Small intestine (tissue), 7 donors: ENCODE data around the gene CDH13. TPM values are rescaled to one million over a fixed set of nuclear protein-coding genes. Genes with fewer than 3 reads are reported as not detected.

Experiments
- DNase-seq, 2 donors: peaks; one replicate each; pipeline versions ENCODE4 v3.0.0 to v3.0.0-alpha.2; 2013
- FAIRE-seq: peaks from 2 replicates; lab custom pipeline; 2012; peaks lifted over from hg19 to GRCh38; lab: Jason Lieb, UNC
- H3K27ac ChIP-seq, 3 donors: one replicate each; pipeline ENCODE4 v1.5.1; 2013; ENCODE audit warnings: low read length in 2 of 3, mild to moderate bottlenecking in 2 of 3, control low read depth in 1 of 3, inconsistent platforms in 1 of 3, low read depth in 1 of 3, moderate library complexity in 1 of 3
- H3K27me3 ChIP-seq, 3 donors: one replicate each; pipeline ENCODE4 v1.6.1; 2013; ENCODE audit warnings: low read length in 3 of 3, inconsistent platforms in 1 of 3; ENCODE audit not compliant: control insufficient read depth in 3 of 3, insufficient read depth in 3 of 3
- H3K36me3 ChIP-seq, 3 donors: one replicate each; pipeline ENCODE4 v1.6.1; 2013; ENCODE audit warnings: low read length in 3 of 3, inconsistent platforms in 1 of 3, low read depth in 1 of 3, mild to moderate bottlenecking in 1 of 3, moderate library complexity in 1 of 3; ENCODE audit not compliant: control insufficient read depth in 3 of 3, insufficient read depth in 2 of 3
- H3K4me1 ChIP-seq, 3 donors: one replicate each; pipeline ENCODE4 v1.6.1; 2013; ENCODE audit warnings: low read length in 2 of 3, inconsistent platforms in 1 of 3, low read depth in 1 of 3, mild to moderate bottlenecking in 1 of 3, moderate library complexity in 1 of 3; ENCODE audit not compliant: control insufficient read depth in 3 of 3, insufficient read depth in 2 of 3
- H3K4me3 ChIP-seq, 3 donors: one replicate each; pipeline ENCODE4 v1.5.1; 2013; ENCODE audit warnings: low read length in 3 of 3, control low read depth in 1 of 3, inconsistent platforms in 1 of 3, low read depth in 1 of 3, mild to moderate bottlenecking in 1 of 3, moderate library complexity in 1 of 3
- H3K9me3 ChIP-seq, 2 donors: one replicate each; pipeline ENCODE4 v1.6.1; 2013; ENCODE audit warnings: low read depth in 1 of 2, low read length in 1 of 2; ENCODE audit not compliant: control insufficient read depth in 2 of 2, insufficient read depth in 1 of 2
- WGBS, 3 donors: extraction: QIAGEN DNeasy Blood & Tissue Kit; methylation state at CpG; one replicate each; pipeline ENCODE4 v1.1.7; 2013; 5-methylcytosine and 5-hydroxymethylcytosine counted together
- polyA plus RNA-seq, 4 donors: library from polyadenylated mRNA; stranded (reverse) in 3 of 4; unstranded in 1 of 4; fragments of 200-250 nt in 3 of 4; fragments of 120-200 nt in 1 of 4; gene quantifications; one replicate each; pipeline versions ENCODE4 v1.2.1 to v1.2.3, GENCODE V29; 2013
- donor health status: healthy with polysubstance abuse.
- donor health status: control.
- donor health status: control.
- donor health status: Bipolar disorder and iron deficiency.
- donor health status: healthy.

CDH13 gene
- polyA plus RNA-seq, 4 donors, result 0.27 to 15.0 (median 2.9) TPM; not detected in 1

- FAIRE-seq (no peak), DNase-seq (no peak)
- 70 to 74% (median 71%) methylated on average over 14 of the region's 14 CpGs for WGBS, 3 donors
These were observed 719.3 kb downstream of the CDH13 start for GRCh38 chr16:83345846-83346640.

GRCh38 chr16:83348991-83349390 is 722.2 kb downstream of the CDH13 start:
- no peak for FAIRE-seq
- 76 to 85% (median 80%) methylated on average over 5 of the region's 5 CpGs for WGBS, 3 donors

More at GRCh38 chr16:83345846-83346640, 719.3 kb downstream of the CDH13 start:
- H3K4me3 ChIP-seq, result no peak overlapping the region
- no peaks in the 10 kb centered on the region for H3K4me1 ChIP-seq
- H3K27me3 ChIP-seq, result no peaks in the 10 kb centered on the region
- no peaks in the 10 kb centered on the region for H3K9me3 ChIP-seq
- no peaks in the 10 kb centered on the region for H3K36me3 ChIP-seq
- no peak overlapping the region for H3K27ac ChIP-seq

GRCh38 chr16:83350481-83350880 is 723.7 kb downstream of the CDH13 start:
- 76 to 85% (median 81%) methylated on average over 5 of the region's 5 CpGs for WGBS, 3 donors
- Histone ChIP-seq H3K4me1 (no peaks in the 10 kb centered on the region), H3K36me3 (no peaks in the 10 kb centered on the region), H3K27me3 (no peaks in the 10 kb centered on the region), H3K9me3 (no peaks in the 10 kb centered on the region), H3K27ac (no peak overlapping the region), H3K4me3 (no peak overlapping the region)
- no peak for FAIRE-seq
- DNase-seq, result no peak

More at GRCh38 chr16:83348991-83349390, 722.2 kb downstream of the CDH13 start:
- Histone ChIP-seq H3K4me3 (no peak overlapping the region), H3K4me1 (no peaks in the 10 kb centered on the region), H3K9me3 (no peaks in the 10 kb centered on the region), H3K27ac (no peak overlapping the region), H3K27me3 (no peaks in the 10 kb centered on the region), H3K36me3 (no peaks in the 10 kb centered on the region)
- no peak for DNase-seq

- FAIRE-seq, result no peak
- Histone ChIP-seq H3K4me3 (no peak overlapping the region), H3K4me1 (no peaks in the 10 kb centered on the region), H3K36me3 (no peaks in the 10 kb centered on the region), H3K27ac (no peak overlapping the region), H3K9me3 (no peaks in the 10 kb centered on the region), H3K27me3 (no peaks in the 10 kb centered on the region)
- no peak for DNase-seq
- WGBS, 3 donors, result 35 to 57% (median 36%) methylated on average over 2 of the region's 2 CpGs
These were observed 725.1 kb downstream of the CDH13 start for GRCh38 chr16:83351846-83352245.

GRCh38 chr16:83353241-83353640 is 726.5 kb downstream of the CDH13 start:
- H3K36me3 ChIP-seq, result no peaks in the 10 kb centered on the region
- no peaks in the 10 kb centered on the region for H3K4me1 ChIP-seq
- no peaks in the 10 kb centered on the region for H3K9me3 ChIP-seq
- H3K27me3 ChIP-seq, result no peaks in the 10 kb centered on the region
- DNase-seq (no peak), FAIRE-seq (no peak)
- no peak overlapping the region for H3K27ac ChIP-seq
- 74 to 88% (median 75%) methylated on average over 3 of the region's 3 CpGs for whole genome bisulfite sequencing, 3 donors
- no peak overlapping the region for H3K4me3 ChIP-seq

GRCh38 chr16:83354015-83354414 is 727.2 kb downstream of the CDH13 start:
- Histone ChIP-seq H3K9me3 (no peaks in the 10 kb centered on the region), H3K4me3 (no peak overlapping the region), H3K27ac (no peak overlapping the region), H3K36me3 (no peaks in the 10 kb centered on the region), H3K27me3 (no peaks in the 10 kb centered on the region), H3K4me1 (no peaks in the 10 kb centered on the region)
- FAIRE-seq, result no peak
- WGBS, 3 donors, result 79 to 85% (median 81%) methylated on average over 7 of the region's 7 CpGs
- no peak for DNase-seq

GRCh38 chr16:83355570-83356218 is 728.9 kb downstream of the CDH13 start:
- H3K4me3 ChIP-seq, result no peak overlapping the region
- 61 to 63% (median 63%) methylated on average over 8 of the region's 8 CpGs for WGBS, 3 donors
- H3K9me3 ChIP-seq, result no peaks in the 10 kb centered on the region
- no peaks in the 10 kb centered on the region for H3K36me3 ChIP-seq
- no peaks in the 10 kb centered on the region for H3K27me3 ChIP-seq
- no peaks in the 10 kb centered on the region for H3K4me1 ChIP-seq
- FAIRE-seq (no peak), DNase-seq (no peak)
- no peak overlapping the region for H3K27ac ChIP-seq

- WGBS, 3 donors, result 4 to 8% (median 7%) methylated on average over 4 of the region's 4 CpGs
- Histone ChIP-seq H3K4me3 (no peak overlapping the region), H3K9me3 (no peaks in the 10 kb centered on the region), H3K4me1 (no peaks in the 10 kb centered on the region), H3K27ac (no peak overlapping the region), H3K27me3 (no peaks in the 10 kb centered on the region), H3K36me3 (no peaks in the 10 kb centered on the region)
- DNase-seq (peak; percentile 43 to 45), FAIRE-seq (no peak)
These were observed 729.5 kb downstream of the CDH13 start for GRCh38 chr16:83356266-83356665.
